ENCODE measurements around the gene ATG10. TPM values are rescaled to one million over a fixed set of nuclear protein-coding genes. Genes with fewer than 3 reads are reported as not detected.

The ATG10 gene
- polyA plus RNA-seq, 1 of the 3 experiments (the other 2 are of a cell fraction), result 3.2 TPM

DNA sequence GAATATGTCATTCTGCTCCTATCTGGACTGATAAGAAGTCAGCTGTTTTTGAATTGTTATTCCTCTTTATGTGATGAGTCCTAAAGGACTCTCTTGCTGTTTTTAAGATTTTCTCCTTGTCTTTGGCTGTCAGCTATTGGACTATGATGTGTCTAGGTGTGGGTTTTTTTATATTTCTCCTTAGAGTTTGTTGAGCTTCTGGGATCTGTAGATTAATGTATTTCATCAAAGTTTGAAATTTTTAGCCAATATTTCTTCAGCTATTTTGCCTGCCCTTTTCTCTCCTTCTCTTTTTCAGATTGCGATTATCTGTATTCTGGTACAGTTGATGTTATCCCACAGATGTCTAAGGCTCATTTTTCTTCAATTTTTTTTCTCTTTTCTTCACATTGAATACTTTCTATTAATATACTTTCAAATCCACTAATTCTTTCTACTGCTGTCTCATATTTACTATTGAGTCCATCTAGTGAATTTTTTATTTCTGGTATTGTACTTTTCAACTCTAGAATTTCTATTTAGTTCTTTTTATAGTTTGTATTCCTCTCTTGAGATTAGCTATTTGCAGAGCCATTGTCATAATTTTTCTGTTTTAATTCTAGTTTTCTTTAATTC, 275.2 kb downstream of the ATG10 start:
- 96% methylated on average over 1 of the region's 1 CpG for WGBS (ENCODE audit: low lambda C conversion rate)
- peaks cover 0 to 11% of the 10 kb centered on the region in 2 experiments for H3K36me3 ChIP-seq (replicated peaks in 1 of 2; ENCODE audit: control insufficient read depth in 1 of 2, insufficient read depth in 2 of 2, low read length in 1 of 2)
- no peak overlapping the region for H2AFZ ChIP-seq (ENCODE audit: low read depth)
- DNase-seq, result no peak
- peaks cover 4% of the 10 kb centered on the region for H3F3A ChIP-seq (replicated peaks; ENCODE audit: insufficient read depth)
- no peak overlapping the region for H3K4me2 ChIP-seq
- H3K9me2 ChIP-seq, result no peaks in the 10 kb centered on the region
- peaks cover 13% of the 10 kb centered on the region for H3K9me3 ChIP-seq
- H3K27ac ChIP-seq (ENCODE audit: low read depth in 2 of 2, low read length in 1 of 2), result no peak overlapping the region
- CTCF ChIA-PET, result interaction anchor here (2.1 kb wide), 1 partner anchor 12 kb away, joined by 15 read pairs; no protein-coding TSS in a partner anchor
- H3K9ac ChIP-seq, result no peak overlapping the region
- H4K20me1 ChIP-seq (ENCODE audit: insufficient read depth), result no peaks in the 10 kb centered on the region
- no peaks in the 10 kb centered on the region for H3K27me3 ChIP-seq (ENCODE audit: insufficient read depth)
- no peaks in the 10 kb centered on the region for H3K4me1 ChIP-seq (ENCODE audit: control insufficient read depth in 1 of 2, insufficient read depth in 2 of 2, low read depth in 1 of 2, low read length in 1 of 2)
- no peak overlapping the region for H3K4me3 ChIP-seq (ENCODE audit: low read depth in 2 of 2, low read length in 1 of 2)
- TF ChIP-seq FOXJ3 (CRISPR knock-in tag; IDR thresholded peaks at IDR 0.05) (no peak), GABPA (IDR thresholded peaks at IDR 0.05; ENCODE audit: low read depth) (no peak), RFX5 (IDR thresholded peaks at IDR 0.05; ENCODE audit: low read length) (no peak), NRF1 (IDR thresholded peaks at IDR 0.05; ENCODE audit: low read depth, low read length) (no peak), FOSL2 (IDR thresholded peaks at IDR 0.05; ENCODE audit: borderline replicate concordance, low read depth) (no peak), ELF1 (IDR thresholded peaks at IDR 0.05) (no peak), EZH2phosphoT487 (IDR thresholded peaks at IDR 0.05; ENCODE audit: borderline replicate concordance, low read depth) (no peak), TCF12 (IDR thresholded peaks at IDR 0.05) (no peak), TEAD4 (IDR thresholded peaks at IDR 0.05; ENCODE audit: borderline replicate concordance, insufficient read depth) (no peak), RXRA (IDR thresholded peaks at IDR 0.05; ENCODE audit: borderline replicate concordance, low read depth) (no peak)
- TF ChIP-seq, protein P1, sequence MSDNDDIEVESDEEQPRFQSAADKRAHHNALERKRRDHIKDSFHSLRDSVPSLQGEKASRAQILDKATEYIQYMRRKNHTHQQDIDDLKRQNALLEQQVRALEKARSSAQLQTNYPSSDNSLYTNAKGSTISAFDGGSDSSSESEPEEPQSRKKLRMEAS (IDR thresholded peaks at IDR 0.05; ENCODE audit: low read depth), result no peak
- H3K79me2 ChIP-seq (ENCODE audit: insufficient read depth), result no peaks in the 10 kb centered on the region
- POLR2A ChIA-PET, result no interaction called here

DNA sequence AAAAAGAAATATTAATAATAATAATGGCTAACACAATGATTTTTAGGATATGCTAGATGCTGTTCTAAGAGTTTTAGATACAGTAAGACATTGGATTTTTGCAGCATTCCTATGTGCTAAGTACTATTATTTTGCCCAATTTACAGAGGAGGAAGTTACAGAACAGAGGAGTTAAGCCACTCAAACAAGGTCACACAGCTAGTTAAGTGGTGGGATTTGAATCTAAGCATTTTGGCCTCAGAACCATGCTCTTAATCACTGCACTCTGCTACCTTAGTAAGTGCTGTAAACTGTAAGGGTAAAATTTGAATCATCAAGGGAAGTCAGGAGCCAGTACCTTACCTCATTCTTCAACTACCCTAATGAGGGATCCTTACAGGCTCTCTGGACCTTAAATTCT, 280.9 kb downstream of the ATG10 start:
- TF ChIP-seq ELF1 (IDR thresholded peaks at IDR 0.05) (no peak), USF1 (IDR thresholded peaks at IDR 0.05; ENCODE audit: borderline replicate concordance, low read depth) (no peak)
- no peak for DNase-seq
- H3K4me3 ChIP-seq (ENCODE audit: low read depth in 2 of 2, low read length in 1 of 2), result no peak overlapping the region

More for the DNA sequence above, 280.9 kb downstream of the ATG10 start:
- H3F3A ChIP-seq (replicated peaks; ENCODE audit: insufficient read depth), result no peaks in the 10 kb centered on the region
- H3K9me2 ChIP-seq, result no peaks in the 10 kb centered on the region
- no peak overlapping the region for H3K4me2 ChIP-seq
- peaks cover 2% of the 10 kb centered on the region; the same call in 1 of the 2 replicates for H3K9me3 ChIP-seq
- ChIA-PET POLR2A (no interaction called here), CTCF (no interaction called here)
- peaks cover 6% of the 10 kb centered on the region in 2 experiments for H3K36me3 ChIP-seq (replicated peaks in 1 of 2; ENCODE audit: control insufficient read depth in 1 of 2, insufficient read depth in 2 of 2, low read length in 1 of 2)
- no peak overlapping the region for H2AFZ ChIP-seq (ENCODE audit: low read depth)
- H3K9ac ChIP-seq, result no peak overlapping the region
- H3K27me3 ChIP-seq (ENCODE audit: insufficient read depth), result no peaks in the 10 kb centered on the region
- H4K20me1 ChIP-seq (ENCODE audit: insufficient read depth), result no peaks in the 10 kb centered on the region
- no peaks in the 10 kb centered on the region for H3K79me2 ChIP-seq (ENCODE audit: insufficient read depth)
- no peak overlapping the region for H3K27ac ChIP-seq (ENCODE audit: low read depth in 2 of 2, low read length in 1 of 2)
- no peaks in the 10 kb centered on the region for H3K4me1 ChIP-seq (ENCODE audit: control insufficient read depth in 1 of 2, insufficient read depth in 2 of 2, low read depth in 1 of 2, low read length in 1 of 2)
